RWPE2 (cell line): Measurements from ENCODE around the gene FGF1.

Source experiments
- ATAC-seq: fragments of 200-7000 bp; cut with Tn5 transposase; 3 replicates; pipeline ENCODE4 v1.9.1; 2021; ENCODE audit warnings: low read depth
- DNase-seq: peaks from one replicate; pipeline ENCODE4 v3.0.0-alpha.2; 2020; ENCODE audit warnings: low spot score
- H3K27ac ChIP-seq: fragments of 450-650 bp; 2 replicates; pipeline ENCODE4 v1.5.1; 2017; ENCODE audit warnings: mild to moderate bottlenecking; ENCODE audit not compliant: poor library complexity, severe bottlenecking
- H3K27me3 ChIP-seq: fragments of 250-450 bp; sonication (Bioruptor Pico); 2 replicates; pipeline ENCODE4 v1.5.1; 2021; ENCODE audit warnings: mild to moderate bottlenecking, moderate library complexity; ENCODE audit not compliant: insufficient read depth, poor library complexity, severe bottlenecking
- H3K36me3 ChIP-seq: fragments of 250-450 bp; sonication (Bioruptor Pico); 2 replicates; pipeline ENCODE4 v1.5.1; 2020; ENCODE audit warnings: low read depth, mild to moderate bottlenecking, moderate library complexity
- H3K4me1 ChIP-seq: fragments of 250-450 bp; sonication (Bioruptor Pico); 2 replicates; pipeline ENCODE4 v1.5.1; 2021; ENCODE audit warnings: mild to moderate bottlenecking, moderate library complexity; ENCODE audit not compliant: insufficient read depth, poor library complexity, severe bottlenecking
- H3K4me3 ChIP-seq: fragments of 250-450 bp; sonication (Bioruptor Pico); 2 replicates; pipeline ENCODE4 v1.5.1; 2021; ENCODE audit warnings: mild to moderate bottlenecking, moderate library complexity; ENCODE audit not compliant: severe bottlenecking
- H3K9me3 ChIP-seq: fragments of 250-450 bp; sonication (Bioruptor Pico); 2 replicates; pipeline ENCODE4 v1.5.1; 2021; ENCODE audit warnings: mild to moderate bottlenecking, moderate library complexity; ENCODE audit not compliant: severe bottlenecking
- CTCF ChIP-seq: fragments of 450-650 bp; IDR thresholded peaks from one replicate; pipeline ENCODE4 v1.5.1; 2017; ENCODE audit warnings: mild to moderate bottlenecking, moderate library complexity; ENCODE audit not compliant: poor library complexity, severe bottlenecking

The FGF1 gene

GRCh38 chr5:142678529-142678928 lies 7.4 kb downstream of the FGF1 start:
- no peak for ATAC-seq
- H3K36me3 ChIP-seq, result no peaks in the 10 kb centered on the region

GRCh38 chr5:142677198-142677597 lies 8.7 kb downstream of the FGF1 start:
- no peak overlapping the region for H3K27ac ChIP-seq
- no peaks in the 10 kb centered on the region for H3K27me3 ChIP-seq
- peaks cover 27% of the 10 kb centered on the region for H3K4me1 ChIP-seq
- H3K4me3 ChIP-seq, result no peak overlapping the region
- no peak for TF ChIP-seq CTCF
- ATAC-seq (no peak), DNase-seq (no peak)
- H3K36me3 ChIP-seq, result no peaks in the 10 kb centered on the region
- no peaks in the 10 kb centered on the region for H3K9me3 ChIP-seq

More at GRCh38 chr5:142678529-142678928, 7.4 kb downstream of the FGF1 start:
- H3K27me3 ChIP-seq, result no peaks in the 10 kb centered on the region
- no peak overlapping the region for H3K27ac ChIP-seq
- no peaks in the 10 kb centered on the region for H3K9me3 ChIP-seq
- no peak for TF ChIP-seq CTCF
- no peak for DNase-seq
- H3K4me1 ChIP-seq, result peaks cover 27% of the 10 kb centered on the region
- no peak overlapping the region for H3K4me3 ChIP-seq

- no peaks in the 10 kb centered on the region for H3K27me3 ChIP-seq
- H3K36me3 ChIP-seq, result no peaks in the 10 kb centered on the region
- ATAC-seq, result no peak
- DNase-seq, result no peak
- H3K9me3 ChIP-seq, result no peaks in the 10 kb centered on the region
- H3K4me3 ChIP-seq, result no peak overlapping the region
- H3K4me1 ChIP-seq, result peaks cover 31% of the 10 kb centered on the region
- H3K27ac ChIP-seq, result no peak overlapping the region
- TF ChIP-seq CTCF, result no peak
Observed at GRCh38 chr5:142676318-142676717, 9.6 kb downstream of the FGF1 start.

- no peak for TF ChIP-seq CTCF
- Histone ChIP-seq H3K9me3 (no peaks in the 10 kb centered on the region), H3K27me3 (no peaks in the 10 kb centered on the region), H3K4me1 (peaks cover 19% of the 10 kb centered on the region), H3K36me3 (no peaks in the 10 kb centered on the region), H3K4me3 (no peak overlapping the region), H3K27ac (peak overlapping the region; percentile 49)
- ATAC-seq, result peak; percentile 90
- no peak for DNase-seq
Observed at GRCh38 chr5:142674531-142675469, 11.1 kb downstream of the FGF1 start.

- no peaks in the 10 kb centered on the region for H3K36me3 ChIP-seq
- ATAC-seq (peak; percentile 88), DNase-seq (no peak)
- H3K27ac ChIP-seq, result peak overlapping the region; percentile 40
- H3K27me3 ChIP-seq, result no peaks in the 10 kb centered on the region
- no peaks in the 10 kb centered on the region for H3K9me3 ChIP-seq
- peaks cover 19% of the 10 kb centered on the region for H3K4me1 ChIP-seq
- TF ChIP-seq CTCF, result no peak
- H3K4me3 ChIP-seq, result no peak overlapping the region
Observed at GRCh38 chr5:142671801-142672200, 14.1 kb downstream of the FGF1 start.
